ENCODE data around the gene FAT2.
"Not testable (repeated sequence)": the region's sequence is repeated elsewhere in the genome, so short reads cannot be mapped to it uniquely, and the experiment has no call there.

The FAT2 gene

DNA sequence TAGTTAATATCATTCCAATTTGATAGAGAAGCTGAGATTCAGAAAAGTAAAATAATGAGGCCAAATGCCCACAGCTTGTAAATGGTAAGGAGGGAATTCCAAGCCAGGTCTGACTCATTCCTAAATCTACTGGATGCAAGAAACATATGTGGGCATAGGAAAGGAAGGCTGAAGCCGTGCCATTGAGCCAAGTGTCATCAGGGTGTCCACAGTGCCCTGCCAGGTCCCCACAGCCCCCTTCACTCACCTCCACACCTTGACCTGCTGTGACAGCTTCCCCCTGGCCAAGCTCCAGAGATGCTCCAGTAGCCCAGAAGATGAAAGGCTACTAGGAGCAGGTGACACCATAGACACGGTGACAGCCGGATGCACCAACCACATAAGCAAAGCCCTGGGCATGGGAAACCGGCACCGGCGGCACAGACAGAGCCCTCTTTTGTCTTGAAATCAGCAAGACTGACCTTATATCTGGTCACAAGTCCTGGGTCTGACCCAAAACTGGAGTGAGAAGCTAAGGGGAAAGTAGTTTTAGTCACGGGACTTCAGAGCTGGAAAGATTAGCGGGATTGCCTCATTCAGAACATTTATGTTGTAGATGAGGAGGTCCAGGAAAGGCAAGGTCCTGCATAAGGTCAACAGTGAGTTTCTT lies 20.1 kb upstream of the FAT2 start:
- DNase-seq (ENCODE audit: low read depth), result no peak

DNA sequence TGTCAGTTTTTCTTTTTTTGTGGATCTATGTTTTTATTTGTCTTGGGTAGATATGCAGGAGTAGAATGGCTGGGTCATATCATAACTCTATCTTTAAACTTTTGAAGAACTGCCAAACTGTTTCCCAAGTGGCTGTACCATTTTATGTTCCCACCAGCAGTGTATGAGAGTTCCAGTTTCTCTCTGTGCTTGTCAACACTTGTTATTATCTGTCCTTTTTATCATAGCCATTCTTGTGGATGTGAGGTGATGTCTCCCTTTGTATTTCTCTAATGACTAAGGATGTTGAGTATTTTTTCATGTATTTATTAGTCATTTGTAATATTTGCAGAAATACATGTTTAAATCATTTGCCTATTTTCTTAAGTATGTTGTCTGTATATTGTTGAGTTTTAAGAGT lies 17.4 kb upstream of the FAT2 start:
- DNase-seq (ENCODE audit: low read depth), result no peak

DNA sequence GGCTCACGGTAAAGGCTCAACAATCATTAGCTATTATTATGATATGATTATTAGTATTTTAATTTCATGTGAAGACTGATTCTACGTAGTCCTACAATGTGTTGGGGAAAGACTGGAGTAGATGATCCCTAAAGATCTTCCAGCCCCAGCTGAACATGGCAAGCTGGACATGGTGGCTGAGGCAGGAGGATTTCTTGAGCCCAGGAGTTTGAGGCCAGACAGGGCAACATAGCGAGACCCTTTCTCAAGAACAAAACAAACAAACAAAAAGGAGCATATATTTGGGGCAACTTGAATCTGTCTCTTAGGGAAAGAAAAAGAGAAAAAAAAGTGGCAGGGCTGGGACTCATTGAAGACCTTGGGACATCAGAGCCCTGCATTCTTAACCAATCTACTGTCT lies 16.2 kb upstream of the FAT2 start:
- no peak for DNase-seq (ENCODE audit: low read depth)

DNA sequence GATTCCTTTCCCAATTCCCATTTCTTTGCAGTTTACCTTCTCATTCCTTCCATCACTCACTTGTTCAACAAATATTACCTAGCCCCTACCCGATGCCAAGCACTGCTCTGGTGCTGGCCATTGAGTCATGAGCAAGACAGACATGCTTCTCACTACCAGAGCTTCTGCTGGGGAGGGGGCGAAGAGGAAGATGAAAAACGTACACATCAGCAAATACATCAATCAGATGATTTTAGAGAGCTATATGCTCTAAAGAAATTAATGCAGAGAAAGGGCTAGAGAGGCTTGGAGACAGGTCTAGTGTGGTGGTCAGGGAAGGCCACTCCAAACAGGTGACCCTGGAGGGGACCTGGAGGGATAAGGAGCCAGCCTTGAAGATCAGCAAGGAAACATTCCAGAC lies 14.4 kb upstream of the FAT2 start:
- no peak for DNase-seq (ENCODE audit: low read depth)

DNA sequence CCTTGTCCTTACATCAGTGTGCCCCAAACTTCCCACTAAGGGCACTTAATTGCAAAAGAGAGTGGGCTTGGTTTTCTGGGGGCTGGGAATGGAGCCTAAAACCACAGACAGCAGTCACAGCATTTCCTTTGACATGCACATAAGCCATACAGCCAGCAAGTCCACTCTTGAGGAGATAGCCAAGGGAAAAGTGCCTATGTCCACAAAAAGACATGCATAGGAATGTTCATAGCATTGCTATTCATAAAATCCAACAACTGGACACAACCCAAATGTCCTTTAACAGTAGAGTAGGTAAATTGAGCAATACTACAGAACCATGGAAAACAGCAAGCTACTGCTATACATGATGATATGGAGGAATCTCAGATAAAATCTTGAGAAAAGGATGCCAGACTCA lies 11.7 kb upstream of the FAT2 start:
- no peak for DNase-seq (ENCODE audit: low read depth)

DNA sequence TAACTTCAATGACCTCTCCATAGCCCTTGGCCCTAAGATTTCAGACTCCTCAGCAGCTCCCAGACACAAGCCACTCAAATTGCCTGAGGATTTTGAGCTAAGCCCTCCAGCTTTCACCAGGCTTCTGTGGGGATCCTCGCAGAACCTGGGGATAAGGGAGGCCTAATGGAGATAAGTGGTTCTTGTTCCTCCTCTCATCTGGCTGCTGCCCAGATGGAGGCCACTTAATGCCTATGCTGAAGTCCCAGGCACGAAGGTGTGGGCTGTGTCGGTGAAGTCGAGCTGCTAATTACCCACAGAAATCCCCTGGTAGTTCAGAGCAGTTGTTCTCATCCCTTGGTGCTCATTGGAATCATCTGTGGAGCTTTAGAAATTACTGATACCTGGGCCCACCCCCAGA lies 10.3 kb upstream of the FAT2 start:
- DNase-seq (ENCODE audit: low read depth), result no peak

DNA sequence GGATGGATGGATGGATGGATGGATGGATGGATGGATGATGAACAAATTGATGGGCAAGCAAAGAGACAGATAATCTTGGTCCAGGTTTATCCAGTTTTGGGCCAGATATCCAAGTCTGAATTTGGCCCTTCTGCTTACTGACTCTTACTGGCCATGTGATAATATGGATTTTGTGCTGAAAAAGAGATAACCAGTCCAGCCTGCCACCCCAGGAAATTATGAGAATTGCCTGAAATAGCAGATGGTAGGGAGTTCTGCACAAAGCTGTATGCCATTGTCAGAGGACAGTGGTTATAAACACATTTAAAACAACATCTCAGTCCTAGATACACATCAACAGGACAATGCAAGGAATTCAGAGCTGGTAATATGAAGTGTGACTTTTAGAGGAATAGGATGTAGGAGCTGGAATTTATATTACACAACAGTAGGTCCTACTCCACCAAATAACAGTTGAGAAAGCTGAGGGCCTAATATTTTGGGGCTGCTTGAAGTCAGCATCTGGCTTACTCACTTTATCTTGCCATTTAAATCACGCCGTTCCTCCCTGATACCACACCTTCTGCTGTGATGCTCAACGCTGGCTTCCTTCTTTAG lies 9.0 kb upstream of the FAT2 start:
- no peak for DNase-seq (ENCODE audit: low read depth)

DNA sequence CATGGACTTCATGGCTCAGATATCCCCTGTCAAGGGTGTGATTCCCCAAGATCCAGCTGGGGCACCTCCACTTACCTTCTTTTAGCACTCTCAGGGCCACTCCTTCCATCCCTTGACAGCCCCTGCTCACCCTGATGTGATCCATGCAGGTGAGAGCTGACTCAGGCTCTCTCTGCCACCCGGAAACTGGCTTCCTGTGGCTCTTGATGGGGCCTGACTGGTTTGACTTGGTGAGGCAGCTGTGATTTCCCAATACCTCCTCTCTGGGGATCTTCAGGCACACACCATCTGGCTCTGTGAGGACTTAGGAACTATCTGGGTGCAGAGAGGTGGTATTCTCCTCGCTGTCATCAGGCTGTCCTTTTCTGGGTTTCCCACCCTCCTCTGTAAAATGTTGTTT lies 7.9 kb upstream of the FAT2 start:
- no peak for DNase-seq (ENCODE audit: low read depth)

DNA sequence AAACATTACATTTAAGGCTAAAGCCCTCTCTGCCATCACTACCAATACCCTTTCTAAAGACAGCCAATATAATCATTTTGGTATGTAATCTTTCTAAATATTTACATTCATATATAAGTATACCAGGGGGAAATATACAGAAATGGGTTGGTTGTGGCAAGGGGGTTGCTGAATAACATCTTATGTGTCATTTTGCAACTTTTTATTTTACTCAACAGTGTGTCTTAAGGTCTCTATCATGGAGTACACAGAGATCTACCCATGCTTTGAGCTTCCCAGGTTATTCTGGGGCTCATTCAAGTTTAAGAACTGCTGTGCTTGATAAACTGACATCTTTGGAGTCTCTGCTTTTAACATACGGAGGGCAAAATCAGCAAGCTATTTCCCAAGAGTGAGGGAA lies 7.4 kb upstream of the FAT2 start:
- no peak for DNase-seq (ENCODE audit: low read depth)

DNA sequence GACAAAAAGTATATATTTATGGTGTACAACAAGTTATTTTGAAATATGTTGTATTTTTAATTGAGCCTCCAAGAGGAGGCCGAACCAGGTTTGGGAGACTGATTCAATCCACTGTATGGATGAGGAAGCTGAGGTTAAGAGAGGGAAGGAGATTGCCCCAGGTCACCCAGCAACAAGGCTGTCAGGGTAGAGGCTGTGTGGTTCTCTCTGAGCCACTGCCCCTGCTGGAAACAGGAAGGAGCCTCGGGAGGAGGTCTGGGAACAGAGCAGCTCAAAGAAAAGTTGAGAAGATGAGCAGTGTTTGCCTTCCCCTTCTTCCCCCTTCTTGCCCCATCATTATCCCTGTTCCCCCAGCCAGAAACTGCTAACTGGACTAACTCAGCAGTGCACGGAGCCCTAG lies 6.6 kb upstream of the FAT2 start:
- DNase-seq (ENCODE audit: low read depth), result no peak

DNA sequence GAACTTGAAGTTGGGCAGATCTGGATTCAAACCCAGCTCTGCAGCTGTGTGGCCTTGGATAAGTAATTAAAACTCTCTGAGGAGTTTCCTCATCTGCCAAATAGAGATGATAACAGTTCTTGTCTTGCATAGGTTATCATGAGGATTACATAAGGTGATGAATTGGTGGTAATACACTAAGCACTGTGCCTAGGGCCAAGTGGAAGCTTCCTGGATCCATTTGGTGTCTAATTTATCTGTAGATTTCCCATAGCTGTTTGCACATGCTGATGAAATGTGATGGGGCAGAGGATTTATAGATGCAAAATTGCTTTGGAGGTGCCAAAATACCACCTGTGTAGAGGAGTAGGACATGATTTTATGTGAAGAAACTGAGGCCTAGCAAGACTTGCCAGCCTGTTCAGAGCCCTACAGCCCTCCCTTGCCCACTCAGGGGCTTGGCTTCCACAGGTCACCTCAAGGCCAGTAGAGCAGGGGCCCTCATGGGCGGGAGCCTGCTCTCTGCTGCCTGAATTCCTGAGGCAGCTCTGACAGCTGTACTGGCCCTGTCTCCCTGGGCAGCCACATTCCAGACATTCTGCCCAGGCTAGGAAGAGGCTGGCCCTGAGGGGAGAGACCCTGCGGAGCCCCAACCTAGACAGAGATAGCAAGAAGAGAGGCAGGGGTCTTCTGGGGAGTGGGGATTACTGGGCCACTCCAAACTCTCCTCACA lies 5.9 kb upstream of the FAT2 start:
- peak; percentile 4 for DNase-seq (ENCODE audit: low read depth)

DNA sequence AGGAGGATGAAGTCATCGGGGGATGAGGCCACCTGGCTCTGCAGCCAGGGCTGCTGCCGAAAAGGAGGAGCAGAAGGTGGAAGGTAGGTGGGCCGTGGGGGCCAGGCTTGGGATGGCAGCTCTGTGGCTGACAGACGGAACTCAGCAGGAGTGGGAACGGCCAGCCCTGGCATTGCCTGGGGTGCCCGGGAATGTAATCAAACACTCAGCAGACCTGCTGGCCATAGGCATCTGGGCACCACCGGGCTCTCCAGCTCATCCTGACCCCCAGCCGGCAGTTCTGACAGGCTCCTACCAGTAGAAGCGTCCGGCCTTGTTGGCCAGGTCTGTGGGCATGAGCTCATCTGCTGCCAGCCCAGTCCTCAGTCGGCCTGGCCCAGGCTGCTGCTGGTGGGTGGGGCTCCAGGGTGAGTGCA lies 4.3 kb upstream of the FAT2 start:
- DNase-seq (ENCODE audit: low read depth), result no peak

DNA sequence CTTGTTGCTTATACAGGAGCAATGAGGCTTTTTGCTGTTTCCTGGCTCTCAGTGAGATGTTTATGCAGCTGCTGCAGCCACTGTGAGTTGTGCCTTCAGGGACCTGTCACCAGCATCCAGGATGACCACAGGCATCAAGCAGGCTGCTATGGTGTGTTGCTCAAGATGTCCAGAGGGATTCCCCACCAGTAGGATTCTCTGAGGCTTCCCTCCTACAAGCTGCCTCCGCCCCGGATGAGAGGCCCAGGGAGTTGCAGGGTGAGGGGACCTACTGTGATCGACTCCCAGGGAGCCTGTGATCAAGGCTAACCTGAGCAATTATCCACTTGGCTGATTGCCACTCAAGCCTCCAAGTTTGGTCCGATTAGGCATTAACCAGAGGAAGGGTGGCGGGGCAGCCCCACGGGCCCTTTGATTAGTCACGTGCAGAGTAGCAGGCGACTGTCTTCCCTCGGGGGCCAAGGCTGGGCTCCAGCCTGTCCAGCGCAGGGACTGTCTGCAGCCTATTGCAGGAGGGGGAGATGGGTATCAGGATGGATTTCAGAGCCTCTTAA lies 1.8 kb upstream of the FAT2 start:
- no peak for DNase-seq (ENCODE audit: low read depth)

DNA sequence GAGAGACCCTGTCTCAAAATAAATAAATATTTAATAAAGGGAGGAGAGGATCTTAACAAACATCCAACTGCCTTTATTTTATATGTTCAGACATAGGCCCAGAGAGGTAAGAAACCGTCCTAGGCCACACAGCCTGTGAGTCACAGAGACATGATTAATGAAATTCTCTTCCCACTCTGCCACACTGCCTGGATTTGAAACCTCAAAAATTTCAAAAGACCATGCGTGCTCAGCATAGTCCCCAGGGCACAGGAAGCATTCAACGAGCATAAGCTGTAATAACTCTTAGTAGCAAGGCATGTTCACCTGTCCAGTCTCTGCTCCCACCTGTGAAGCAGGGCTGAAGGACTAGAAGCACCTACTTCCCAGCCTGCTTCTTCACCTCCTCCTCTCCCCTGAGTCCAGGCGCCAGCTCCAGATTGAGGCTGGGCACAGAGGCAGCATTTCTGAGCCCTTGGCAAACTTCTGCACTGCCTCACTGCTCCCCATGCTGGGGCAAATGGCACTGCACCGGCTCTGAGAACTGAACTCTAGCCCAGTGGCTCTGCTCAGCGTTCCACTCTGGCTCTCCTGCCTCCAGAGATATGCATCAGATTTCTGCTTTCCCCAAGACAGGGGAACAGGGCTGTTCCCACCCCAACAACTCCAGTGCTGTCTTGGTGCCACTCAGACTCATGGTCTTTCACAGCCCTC lies 1.1 kb downstream of the FAT2 start:
- DNase-seq (ENCODE audit: low read depth), result no peak

DNA sequence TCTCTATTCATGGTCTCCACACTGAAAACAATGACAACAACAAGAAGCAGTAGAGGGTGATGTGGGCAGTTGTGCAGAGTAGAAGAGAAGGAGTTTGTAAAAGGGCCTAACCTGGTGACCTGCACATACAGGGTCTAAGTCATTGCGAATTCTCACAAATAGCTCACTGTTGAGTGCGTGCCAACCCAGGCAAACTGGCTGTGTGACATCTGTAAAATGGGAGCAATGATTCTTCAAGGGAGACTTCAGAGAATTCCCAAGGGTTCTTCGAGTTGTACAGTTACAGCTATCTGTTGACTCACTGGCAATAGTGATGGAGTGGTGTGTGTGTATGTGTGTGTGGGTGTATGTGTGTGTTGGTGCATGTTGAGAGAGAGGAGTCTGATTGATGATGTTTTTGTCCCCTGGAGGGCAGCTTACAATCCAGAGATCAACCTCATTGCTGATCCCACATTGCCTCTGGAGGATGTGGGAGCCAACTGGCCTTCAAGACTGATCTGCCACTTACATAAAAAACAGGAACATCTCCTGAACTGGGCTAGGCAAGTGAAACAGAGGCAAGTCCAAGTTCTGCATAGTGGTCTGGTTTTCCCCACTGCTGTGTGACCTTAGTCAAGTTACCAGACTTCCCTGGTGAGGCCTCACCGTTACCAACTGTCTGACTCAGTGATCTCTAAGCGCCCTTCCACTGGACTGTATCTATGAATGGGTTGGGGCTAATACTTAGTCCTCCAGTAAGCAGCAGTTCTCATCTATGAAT lies 3.2 kb downstream of the FAT2 start:
- DNase-seq (ENCODE audit: low read depth), result no peak

DNA sequence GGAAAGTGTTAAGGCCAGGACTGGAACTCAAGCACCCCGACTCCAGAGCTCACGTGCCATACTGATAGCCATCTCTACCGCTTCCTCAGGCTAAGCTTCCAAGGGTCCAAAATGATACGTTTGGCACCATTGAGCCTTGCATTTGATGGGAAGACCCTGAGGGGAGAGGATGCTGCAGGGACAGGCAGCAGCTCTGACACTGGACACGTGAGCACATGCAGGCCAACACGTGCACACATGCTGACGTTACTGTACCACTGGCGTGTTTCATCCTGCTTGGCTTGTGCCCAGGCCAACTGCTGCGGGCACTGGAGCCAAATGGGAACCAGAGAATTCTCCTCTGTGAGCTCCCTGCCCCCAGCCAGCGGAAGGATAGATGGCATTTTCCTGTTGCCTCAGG lies 5.2 kb downstream of the FAT2 start:
- no peak for DNase-seq (ENCODE audit: low read depth)

DNA sequence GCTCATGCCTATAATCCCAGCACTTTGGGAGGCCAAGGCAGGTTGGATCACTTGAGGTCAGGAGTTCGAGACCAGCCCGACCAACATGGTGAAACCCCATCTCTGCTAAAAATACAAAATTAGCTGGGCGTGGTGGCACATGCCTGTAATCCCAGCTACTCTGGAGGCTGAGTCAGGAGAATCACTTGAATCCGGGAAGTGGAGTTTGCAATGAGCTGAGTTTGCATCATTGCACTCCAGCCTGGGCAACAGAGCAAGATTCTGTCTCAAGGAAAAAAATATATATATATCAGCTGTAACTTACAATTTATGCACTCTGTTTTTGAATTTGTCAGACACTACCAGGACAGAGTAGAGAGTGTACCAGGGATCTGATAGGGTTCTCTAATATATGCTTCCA lies 5.8 kb downstream of the FAT2 start:
- DNase-seq (ENCODE audit: low read depth), result not testable (repeated sequence)

DNA sequence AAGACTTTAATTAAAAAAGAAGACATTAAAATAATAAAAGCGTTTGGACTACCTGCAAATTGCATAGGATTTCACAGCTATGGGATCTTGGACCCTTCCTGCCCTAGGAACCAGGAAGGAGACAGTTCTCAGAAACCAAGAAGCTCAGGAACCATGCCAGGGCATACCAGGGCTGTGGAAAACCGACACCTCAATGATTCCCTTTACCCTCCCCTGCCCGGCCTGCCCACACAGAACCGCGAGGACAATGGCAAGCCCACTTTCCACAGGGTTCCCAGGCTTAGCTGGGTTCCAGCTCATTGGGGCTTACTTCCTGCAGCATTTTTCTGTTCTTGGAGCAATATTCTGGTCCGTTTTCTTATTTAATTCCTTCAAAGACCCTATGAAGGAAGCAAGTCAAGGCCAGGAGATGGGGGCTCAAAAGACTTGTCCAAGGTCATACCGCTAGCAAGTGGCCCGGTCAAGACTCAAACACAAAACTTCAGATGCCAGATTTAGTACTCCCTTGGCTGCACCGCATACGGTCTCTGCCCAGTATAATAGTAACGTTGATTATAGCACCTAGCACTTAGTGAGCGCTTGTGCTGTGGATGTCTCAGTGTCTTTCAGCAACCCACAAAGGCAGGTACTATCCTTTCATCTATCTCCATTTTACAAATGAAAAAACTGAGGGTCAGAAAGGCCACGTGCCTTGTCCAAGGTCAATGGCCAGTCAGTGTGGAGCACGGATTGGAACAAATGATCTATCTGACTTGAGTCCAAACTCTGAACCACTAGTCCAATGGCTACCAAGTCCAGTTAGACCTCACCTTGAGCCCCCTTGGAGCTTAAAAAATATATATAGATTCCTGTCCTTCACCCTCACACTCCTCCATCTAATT lies 6.8 kb downstream of the FAT2 start:
- no peak for DNase-seq (ENCODE audit: low read depth)

DNA sequence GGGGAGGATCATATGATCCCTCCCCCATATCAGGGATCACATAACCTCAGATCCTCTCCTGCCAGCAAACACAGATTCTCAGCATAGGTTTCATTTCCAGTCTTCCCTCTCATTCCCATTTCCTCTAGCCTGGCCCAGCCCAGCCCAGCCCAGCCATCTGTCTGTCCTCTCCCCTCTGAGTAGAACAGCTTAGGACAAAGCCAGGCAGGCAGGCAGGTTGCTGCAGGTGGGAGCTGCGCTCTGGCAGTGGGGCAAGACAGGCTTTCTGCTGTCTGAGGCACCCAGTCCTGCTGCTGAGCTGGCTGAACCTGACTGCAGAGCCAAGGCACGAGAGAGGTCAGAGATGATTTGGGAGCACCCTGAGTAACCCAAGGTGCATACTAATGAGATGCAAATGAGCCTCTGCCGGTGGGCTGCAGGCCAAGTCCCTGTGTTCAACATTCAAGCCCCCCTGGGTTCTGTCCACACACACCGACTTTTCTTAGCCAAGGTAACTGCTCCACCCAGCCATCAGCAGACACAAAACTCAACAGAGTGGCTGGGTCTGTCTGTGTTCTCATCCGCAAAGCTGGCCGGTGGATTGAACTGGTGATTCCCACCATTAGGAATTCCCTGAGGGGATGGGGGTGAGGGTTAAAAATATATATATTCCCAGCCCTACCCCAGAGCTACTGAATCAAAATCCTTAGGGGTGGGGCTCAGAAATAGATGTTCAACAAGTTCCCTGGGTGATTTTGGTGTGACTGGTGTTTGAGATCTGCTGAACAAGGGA lies 9.1 kb downstream of the FAT2 start:
- no peak for DNase-seq (ENCODE audit: low read depth)

DNA sequence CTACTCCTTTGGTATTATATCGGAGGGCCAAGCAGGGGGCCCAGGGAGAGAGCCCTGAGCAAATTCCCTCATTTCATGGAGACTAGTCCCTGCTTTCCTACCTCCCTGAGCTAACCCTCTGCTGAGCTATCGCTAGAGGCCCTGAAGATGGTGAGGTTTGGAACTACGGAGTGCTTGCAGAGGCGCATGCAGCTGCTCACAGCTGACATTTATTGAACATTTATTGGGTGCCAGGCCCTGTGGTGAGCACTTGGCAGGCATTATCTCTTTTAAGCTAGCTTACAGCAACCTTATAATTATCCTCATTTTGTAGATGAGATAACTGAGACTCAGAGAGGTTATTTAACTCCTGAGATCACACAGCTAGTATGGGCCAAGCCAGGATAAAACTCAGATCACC lies 9.8 kb downstream of the FAT2 start:
- no peak for DNase-seq (ENCODE audit: low read depth)

All from non-pigmented ciliary epithelial cell (primary cell).